ENCODE results near the gene EDARADD. TPM values are rescaled to one million over a fixed set of nuclear protein-coding genes. Genes with fewer than 3 reads are reported as not detected.

Gene EDARADD
- total and polyA plus RNA-seq, 2 of the 13 experiments (the other 11 are each of a cell fraction or from before 2014, with no cell fraction given) = 0.03 TPM; not detected in 1

GRCh38 chr1:236494586-236495466, 100.7 kb downstream of the EDARADD start (continued):
- no peak for TF ChIP-seq STAT6 (CRISPR knock-in tag; IDR thresholded peaks at IDR 0.05; ENCODE audit: borderline replicate concordance)
- TF ChIP-seq NBN (conservative IDR thresholded peaks at IDR 0.05) = no peak
- 0 out of 2 replicates have a peak, but pooled peaks have one; percentile 18 for TF ChIP-seq ZMYM2 (CRISPR knock-in tag; IDR thresholded peaks at IDR 0.05)
- TF ChIP-seq CBX5 (CRISPR knock-in tag; IDR thresholded peaks at IDR 0.05; ENCODE audit: borderline replicate concordance) = no peak
- no peak for TF ChIP-seq CREB1 (IDR thresholded peaks at IDR 0.05)
- peak; percentile 62 for TF ChIP-seq CREB1 (CRISPR knock-in tag; IDR thresholded peaks at IDR 0.05)
- TF ChIP-seq ZNF713 (CRISPR knock-in tag; IDR thresholded peaks at IDR 0.05) = no peak
- TF ChIP-seq SNAPC5 (CRISPR knock-in tag; IDR thresholded peaks at IDR 0.05; ENCODE audit: borderline replicate concordance) = no peak
- no peak for TF ChIP-seq DZIP1 (CRISPR knock-in tag; IDR thresholded peaks at IDR 0.05)
- no peak for TF ChIP-seq AGO1 (IDR thresholded peaks at IDR 0.05; ENCODE audit: low read depth, low read length, poor library complexity, severe bottlenecking)
- no peak for TF ChIP-seq ZNF30 (CRISPR knock-in tag; IDR thresholded peaks at IDR 0.05)
- TF ChIP-seq ZNF784 (CRISPR knock-in tag; IDR thresholded peaks at IDR 0.05; ENCODE audit: borderline replicate concordance) = no peak
- TF ChIP-seq PHF5A (CRISPR knock-in tag; IDR thresholded peaks at IDR 0.05; ENCODE audit: low read depth, unreplicated experiment) = peak; percentile 70
- TF ChIP-seq ZNF709 (CRISPR knock-in tag; IDR thresholded peaks at IDR 0.05) = no peak
- TF ChIP-seq ZNF292 (CRISPR knock-in tag; IDR thresholded peaks at IDR 0.05; ENCODE audit: borderline replicate concordance, low read depth) = peak; percentile 34; the same call in 1 of the 2 replicates
- no peak for TF ChIP-seq TIGD3 (CRISPR knock-in tag; IDR thresholded peaks at IDR 0.05; ENCODE audit: borderline replicate concordance)
- TF ChIP-seq PCBP2 (optimal IDR thresholded peaks at IDR 0.05; ENCODE audit: low read depth, low read length, poor library complexity, severe bottlenecking) = no peak
- peak; percentile 26; the same call in 1 of the 2 replicates for TF ChIP-seq GATAD1 (CRISPR knock-in tag; IDR thresholded peaks at IDR 0.05)
- peak; percentile 37; the same call in 1 of the 2 replicates for TF ChIP-seq NFKBIZ (CRISPR knock-in tag; IDR thresholded peaks at IDR 0.05)
- no peak for TF ChIP-seq MAZ (IDR thresholded peaks at IDR 0.05; ENCODE audit: borderline replicate concordance, low read depth, low read length)
- 0 out of 2 replicates have a peak, but pooled peaks have one; percentile 38 for TF ChIP-seq MAZ (CRISPR knock-in tag; IDR thresholded peaks at IDR 0.05; ENCODE audit: low read depth)
- TF ChIP-seq TAF1 (CRISPR knock-in tag; IDR thresholded peaks at IDR 0.05) = peak; percentile 11; the same call in 1 of the 2 replicates

All from HepG2 (cell line).